Right renal cortex interstitium (tissue), 3 donors: Measurements from ENCODE around the gene BMPER. TPM values are rescaled to one million over a fixed set of nuclear protein-coding genes. Genes with fewer than 3 reads are reported as not detected.
A peak's percentile ranks its signal among the peaks of the same experiment; 100 is the strongest.

Experiments
- DNase-seq, 3 donors: peaks; one replicate each; pipeline ENCODE4 v3.0.0-alpha.2; 2013; ENCODE audit warnings: low read depth in 3 of 3, low spot score in 2 of 3
- polyA plus RNA-seq, 3 donors: library from polyadenylated mRNA; unstranded; fragments of 120-200 nt; gene quantifications; one replicate each; pipeline ENCODE4 v1.2.1, GENCODE V29; 2013; ENCODE audit not compliant: insufficient read length in 3 of 3

Gene BMPER
- polyA plus RNA-seq, 3 donors, result 14.7 to 26.1 (median 20.1) TPM

- DNase-seq, result no peak
These were observed 219.4 kb downstream of the BMPER start for GRCh38 chr7:34124765-34125164.

GRCh38 chr7:34128762-34129161 is 223.4 kb downstream of the BMPER start:
- DNase-seq, result no peak

GRCh38 chr7:34130558-34131295 is 225.4 kb downstream of the BMPER start:
- DNase-seq, result no peak

- no peak for DNase-seq
These were observed 226.0 kb downstream of the BMPER start for GRCh38 chr7:34131371-34131770.

- no peak for DNase-seq
These were observed 228.1 kb downstream of the BMPER start for GRCh38 chr7:34133356-34133982.

- DNase-seq, result peak; percentile 20 to 49 (median 37)
These were observed 228.8 kb downstream of the BMPER start for GRCh38 chr7:34133983-34134782.

- no peak for DNase-seq
These were observed 230.6 kb downstream of the BMPER start for GRCh38 chr7:34135924-34136323.

- no peak for DNase-seq
These were observed 231.4 kb downstream of the BMPER start for GRCh38 chr7:34136698-34137097.

GRCh38 chr7:34137176-34137575 is 231.8 kb downstream of the BMPER start:
- no peak for DNase-seq

- DNase-seq, result no peak
These were observed 233.1 kb downstream of the BMPER start for GRCh38 chr7:34138483-34138882.

- no peak for DNase-seq
These were observed 233.7 kb downstream of the BMPER start for GRCh38 chr7:34139086-34139485.

GRCh38 chr7:34140066-34140465 is 234.7 kb downstream of the BMPER start:
- no peak for DNase-seq

- DNase-seq, result no peak
These were observed 238.1 kb downstream of the BMPER start for GRCh38 chr7:34143402-34143801.

GRCh38 chr7:34145603-34146002 is 240.3 kb downstream of the BMPER start:
- no peak for DNase-seq

- no peak for DNase-seq
These were observed 248.4 kb downstream of the BMPER start for GRCh38 chr7:34153656-34154270.

- DNase-seq, result no peak
These were observed 250.0 kb downstream of the BMPER start for GRCh38 chr7:34155220-34155908.

GRCh38 chr7:34156336-34156735 is 251.0 kb downstream of the BMPER start:
- no peak for DNase-seq

- DNase-seq, result no peak
These were observed 251.8 kb downstream of the BMPER start for GRCh38 chr7:34157137-34157536.

GRCh38 chr7:34158368-34159153 is 253.2 kb downstream of the BMPER start:
- no peak for DNase-seq

- DNase-seq, result no peak
These were observed 255.0 kb downstream of the BMPER start for GRCh38 chr7:34160261-34160752.
